K562 (cell line): Measurements from ENCODE around the gene SLC3A2. TPM values are rescaled to one million over a fixed set of nuclear protein-coding genes. Genes with fewer than 3 reads are reported as not detected.

ENCODE experiments used
- ADNP ChIP-seq: fragments of 200-800 bp; sonication (Bioruptor generic); IDR thresholded peaks from 2 replicates; pipeline ENCODE4 v1.6.1; 2016; ENCODE audit warnings: missing genetic modification characterization, missing compliant biosample characterization
- CEBPB ChIP-seq: fragments of 450-650 bp; IDR thresholded peaks from 2 replicates; pipeline ENCODE4 v1.6.1; 2016; ENCODE audit warnings: missing genetic modification characterization, missing compliant biosample characterization
- E2F3 ChIP-seq: fragments of 250-450 bp; sonication (Bioruptor Pico); IDR thresholded peaks from 2 replicates; pipeline ENCODE4 v1.4.0; 2020; ENCODE audit warnings: mild to moderate bottlenecking
- E4F1 ChIP-seq: fragments of 250-450 bp; sonication (Bioruptor Pico); IDR thresholded peaks from 2 replicates; pipeline ENCODE4 v1.5.0; 2021; ENCODE audit warnings: mild to moderate bottlenecking, borderline replicate concordance
- EP300 ChIP-seq: IDR thresholded peaks from 2 replicates; pipeline ENCODE4 v1.6.1; 2012; ENCODE audit warnings: low read length, improper control_type of control experiment
- GTF2E2 ChIP-seq: fragments of 200-800 bp; sonication (Bioruptor generic); IDR thresholded peaks from 2 replicates; pipeline ENCODE4 v1.6.1; 2016; ENCODE audit warnings: missing genetic modification characterization, missing compliant biosample characterization
- HDAC3 ChIP-seq: fragments of 450-650 bp; IDR thresholded peaks from 2 replicates; pipeline ENCODE4 v1.6.1; 2018; ENCODE audit warnings: borderline replicate concordance, mild to moderate bottlenecking, moderate library complexity; ENCODE audit not compliant: partially characterized antibody
- JUN ChIP-seq, 2 experiments: sonication (generic) in 1 of 2; formaldehyde crosslinking in 1 of 2; IDR thresholded peaks; 2 replicates each; pipeline versions ENCODE4 v1.6.1 to v1.8.0; 2012 to 2022; ENCODE audit warnings: borderline replicate concordance in 2 of 2, mild to moderate bottlenecking in 2 of 2, improper control_type of control experiment in 1 of 2, low read depth in 1 of 2, low read length in 1 of 2, missing genetic modification reagents in 1 of 2
- JUNB ChIP-seq: fragments of 450-650 bp; formaldehyde crosslinking; conservative IDR thresholded peaks from 2 replicates; pipeline ENCODE4 v1.4.0; 2020; ENCODE audit warnings: mild to moderate bottlenecking
- MEF2A ChIP-seq: IDR thresholded peaks from 2 replicates; pipeline ENCODE4 v1.6.1; 2011; ENCODE audit warnings: low read depth, mild to moderate bottlenecking, low read length, moderate library complexity; ENCODE audit not compliant: control insufficient read depth
- MEF2D ChIP-seq: conservative IDR thresholded peaks from 2 replicates; pipeline ENCODE4 v1.6.1; 2016; ENCODE audit warnings: low read depth, missing genetic modification characterization, missing compliant biosample characterization
- MTA3 ChIP-seq: fragments of 450-650 bp; formaldehyde crosslinking; IDR thresholded peaks from 2 replicates; pipeline ENCODE4 v1.6.1; 2017; ENCODE audit warnings: mild to moderate bottlenecking, borderline replicate concordance
- MYC ChIP-seq, 2 experiments: fragments of 250-450 bp in 1 of 2; sonication (Bioruptor Pico) in 1 of 2; IDR thresholded peaks; 2 replicates each; pipeline versions ENCODE4 v1.5.1 to v1.6.1; 2012 to 2021; ENCODE audit warnings: low read depth in 2 of 2, borderline replicate concordance in 1 of 2, improper control_type of control experiment in 1 of 2, low read length in 1 of 2, mild to moderate bottlenecking in 1 of 2, moderate library complexity in 1 of 2
- NCOA4 ChIP-seq: fragments of 450-650 bp; IDR thresholded peaks from 2 replicates; pipeline ENCODE4 v1.6.1; 2018; ENCODE audit warnings: mild to moderate bottlenecking; ENCODE audit not compliant: partially characterized antibody
- NR2F6 ChIP-seq: fragments of 450-650 bp; formaldehyde crosslinking; IDR thresholded peaks from 2 replicates; pipeline ENCODE4 v1.4.0; 2020; ENCODE audit warnings: mild to moderate bottlenecking
- POLR2AphosphoS5 ChIP-seq: IDR thresholded peaks from 2 replicates; pipeline ENCODE4 v1.6.1; 2011; ENCODE audit warnings: mild to moderate bottlenecking, low read depth, low read length, moderate library complexity; ENCODE audit not compliant: control insufficient read depth, insufficient read depth
- RBM17 ChIP-seq: fragments of 200-400 bp; formaldehyde crosslinking; IDR thresholded peaks from 2 replicates; pipeline ENCODE4 v1.6.1; 2017; ENCODE audit warnings: low read depth, mild to moderate bottlenecking, low read length, borderline replicate concordance
- RFX5 ChIP-seq: IDR thresholded peaks from 2 replicates; pipeline ENCODE4 v1.6.1; 2011; ENCODE audit warnings: low read depth, mild to moderate bottlenecking, improper control_type of control experiment, low read length
- SMARCA4 ChIP-seq: fragments of 450-650 bp; IDR thresholded peaks from 2 replicates; pipeline ENCODE4 v1.6.1; 2016
- ZBTB5 ChIP-seq: fragments of 450-650 bp; IDR thresholded peaks from 2 replicates; pipeline ENCODE4 v1.6.1; 2017; ENCODE audit warnings: antibody characterized with exemption
- ZNF79 ChIP-seq: fragments of 250-450 bp; sonication (Bioruptor Pico); IDR thresholded peaks from 2 replicates; pipeline ENCODE4 v1.4.0; 2020; ENCODE audit warnings: low read depth, mild to moderate bottlenecking, moderate library complexity
- polyA plus RNA-seq, 8 experiments: library from polyadenylated mRNA; depleted of rRNA in 4 of 8; stranded (reverse) in 5 of 8; unstranded in 3 of 8; fragments of >200 nt; fragmentation: Nextera tagmentation in 2 of 8; fragmentation: Illumina TruSeq in 1 of 8; extraction: Ambion mirVana in 2 of 8; extraction: Trizol in 1 of 8; gene quantifications; 2 replicates each; pipeline versions ENCODE4 v1.2.1 to v1.2.3, GENCODE V29; 2011 to 2014; ENCODE audit warnings: inconsistent platforms in 1 of 8, missing spikeins in 1 of 8
- total RNA-seq, 7 experiments: library from RNA; depleted of rRNA in 6 of 7; stranded (reverse); fragments of >200 nt in 6 of 7; fragmentation: Illumina TruSeq in 2 of 7; extraction: Trizol in 2 of 7; gene quantifications; 2 replicates each; pipeline versions ENCODE4 v1.2.1 to v1.2.3, GENCODE V29; 2011 to 2021; ENCODE audit warnings: low replicate concordance in 1 of 7

SLC3A2 gene
- total and polyA plus RNA-seq, 9 of the 15 experiments (the other 6 are each of a cell fraction or from before 2014, with no cell fraction given): 20.0 to 296 (median 214) TPM

- TF ChIP-seq E4F1 (CRISPR knock-in tag) (no peak), RFX5 (peak; percentile 20; the same call in 1 of the 2 replicates), JUN (IDR thresholded peaks at IDR 0.05; ENCODE audit: borderline replicate concordance, low read depth, low read length) (peak; percentile 84), JUN (CRISPR knock-in tag; IDR thresholded peaks at IDR 0.05; ENCODE audit: borderline replicate concordance) (peak; percentile 97), MYC (IDR thresholded peaks at IDR 0.05; ENCODE audit: low read depth, low read length) (peak; percentile 100), MYC (CRISPR knock-in tag; IDR thresholded peaks at IDR 0.05; ENCODE audit: borderline replicate concordance, low read depth) (peak; percentile 87), RBM17 (no peak), MTA3 (peak; percentile 100), EP300 (peak; percentile 38; the same call in 1 of the 2 replicates), MEF2A (no peak), ZNF79 (CRISPR knock-in tag) (0 out of 2 replicates have a peak, but pooled peaks have one; percentile 33), CEBPB (tag) (no peak), NR2F6 (CRISPR knock-in tag) (no peak; the same call in 1 of the 2 replicates), GTF2E2 (tag) (peak; percentile 99), SMARCA4 (peak; percentile 5; the same call in 1 of the 2 replicates), NCOA4 (peak; percentile 45), MEF2D (tag) (peak; percentile 63; the same call in 1 of the 2 replicates), JUNB (no peak), E2F3 (CRISPR knock-in tag) (peak; percentile 86), ADNP (tag) (no peak), HDAC3 (peak; percentile 66), POLR2AphosphoS5 (peak; percentile 99), ZBTB5 (0 out of 2 replicates have a peak, but pooled peaks have one; percentile 35)
Observed at GRCh38 chr11:62855571-62856332, 24.9 kb upstream of the SLC3A2 start (continued).
